Spleen (tissue), 7 donors: Measurements from ENCODE around the gene PCNX2.

ENCODE experiments used
- POLR2A ChIP-seq, 3 donors: fragments of 450-650 bp; IDR thresholded peaks; one replicate each; pipeline ENCODE4 v1.5.1; 2017; ENCODE audit warnings: antibody characterized with exemption in 3 of 3, mild to moderate bottlenecking in 1 of 3
- POLR2AphosphoS5 ChIP-seq, 3 donors: sonication (generic); formaldehyde crosslinking; IDR thresholded peaks; one replicate each; pipeline ENCODE4 v1.5.1; 2017; ENCODE audit warnings: antibody characterized with exemption in 3 of 3
- TF ChIP-seq, protein P1 (sequence below), 11 experiments: fragments of 200-600 bp in 7 of 11; fragments of 450-650 bp in 4 of 11; sonication (generic) in 4 of 11; IDR thresholded peaks in 8 of 11; conservative IDR thresholded peaks in 3 of 11; 1 replicate in 7 of 11; 2 replicates in 4 of 11; pipeline versions ENCODE4 v1.4.0 to v1.8.0; 2016 to 2021; ENCODE audit warnings: antibody characterized with exemption in 11 of 11, inconsistent platforms in 4 of 11, mild to moderate bottlenecking in 1 of 11
- donor health status: DM: no; HTN: no; CAD: no; lungs with moderate emphysema.
- donor health status: DM: no; HTN: no; CAD: no.
- donor health status: DM: no; HTN: no; CAD: no.

DNA sequence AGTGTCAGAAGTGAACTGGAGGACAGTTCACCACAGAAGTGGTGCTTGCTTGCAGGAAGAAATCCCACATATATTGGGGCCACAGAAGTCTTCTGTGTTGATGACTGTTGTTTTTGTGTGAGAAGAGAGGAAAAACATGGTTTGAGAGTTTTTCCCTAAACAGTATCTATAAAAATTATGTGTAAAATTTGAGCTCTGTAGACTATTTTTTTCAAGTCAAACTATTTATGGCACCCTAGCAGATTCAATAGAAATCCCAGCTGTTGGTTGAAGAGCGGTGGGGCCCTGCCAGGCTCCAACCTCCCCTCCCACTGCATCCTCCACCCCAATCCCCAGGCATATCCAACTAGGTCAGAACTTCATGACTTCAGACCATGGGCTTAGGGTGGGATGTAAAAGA, 283.5 kb downstream of the PCNX2 start:
- TF ChIP-seq, protein P1, sequence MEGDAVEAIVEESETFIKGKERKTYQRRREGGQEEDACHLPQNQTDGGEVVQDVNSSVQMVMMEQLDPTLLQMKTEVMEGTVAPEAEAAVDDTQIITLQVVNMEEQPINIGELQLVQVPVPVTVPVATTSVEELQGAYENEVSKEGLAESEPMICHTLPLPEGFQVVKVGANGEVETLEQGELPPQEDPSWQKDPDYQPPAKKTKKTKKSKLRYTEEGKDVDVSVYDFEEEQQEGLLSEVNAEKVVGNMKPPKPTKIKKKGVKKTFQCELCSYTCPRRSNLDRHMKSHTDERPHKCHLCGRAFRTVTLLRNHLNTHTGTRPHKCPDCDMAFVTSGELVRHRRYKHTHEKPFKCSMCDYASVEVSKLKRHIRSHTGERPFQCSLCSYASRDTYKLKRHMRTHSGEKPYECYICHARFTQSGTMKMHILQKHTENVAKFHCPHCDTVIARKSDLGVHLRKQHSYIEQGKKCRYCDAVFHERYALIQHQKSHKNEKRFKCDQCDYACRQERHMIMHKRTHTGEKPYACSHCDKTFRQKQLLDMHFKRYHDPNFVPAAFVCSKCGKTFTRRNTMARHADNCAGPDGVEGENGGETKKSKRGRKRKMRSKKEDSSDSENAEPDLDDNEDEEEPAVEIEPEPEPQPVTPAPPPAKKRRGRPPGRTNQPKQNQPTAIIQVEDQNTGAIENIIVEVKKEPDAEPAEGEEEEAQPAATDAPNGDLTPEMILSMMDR (IDR thresholded peaks at IDR 0.05 in 8 of 11, conservative IDR thresholded peaks at IDR 0.05 in 3 of 11), result no peak
- TF ChIP-seq POLR2AphosphoS5 (IDR thresholded peaks at IDR 0.05) (no peak), POLR2A (IDR thresholded peaks at IDR 0.05) (no peak)
